Globus pallidus (tissue), 1 donor: Measurements from ENCODE around the gene CDC42BPB.

Experiments used
- DNase-seq: peaks from one replicate; pipeline ENCODE4 v3.0.0-alpha.2; 2015; ENCODE audit warnings: low spot score

Gene CDC42BPB

DNA sequence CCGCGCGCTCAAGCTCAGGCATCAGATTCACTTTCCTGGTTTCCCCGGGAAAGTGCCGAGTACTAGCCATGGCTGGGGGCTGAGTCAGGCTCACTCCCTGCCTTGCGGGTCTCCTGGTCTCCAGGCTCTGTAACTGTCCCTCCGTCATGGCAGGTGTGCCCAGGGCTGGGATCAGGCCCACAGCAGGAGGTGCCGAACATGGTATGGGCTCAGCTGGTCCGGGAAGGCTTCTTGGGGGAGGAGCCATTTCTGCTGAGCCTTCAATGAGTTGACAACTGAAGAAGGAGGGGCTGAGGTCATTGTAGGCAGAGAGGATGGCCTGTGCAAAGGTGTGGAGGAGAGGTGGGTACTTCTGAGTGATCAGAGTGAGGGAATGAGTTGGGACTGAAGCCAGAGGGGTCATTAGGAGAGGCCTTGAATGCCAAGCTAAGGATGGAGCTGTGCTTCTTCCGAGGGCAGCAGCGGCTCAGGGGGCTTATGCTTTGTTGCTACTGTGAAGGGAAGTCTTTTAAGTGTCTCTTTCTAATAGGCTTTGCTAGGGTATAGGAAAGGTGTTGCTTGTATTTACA, 37.9 kb upstream of the CDC42BPB start:
- no peak for DNase-seq

DNA sequence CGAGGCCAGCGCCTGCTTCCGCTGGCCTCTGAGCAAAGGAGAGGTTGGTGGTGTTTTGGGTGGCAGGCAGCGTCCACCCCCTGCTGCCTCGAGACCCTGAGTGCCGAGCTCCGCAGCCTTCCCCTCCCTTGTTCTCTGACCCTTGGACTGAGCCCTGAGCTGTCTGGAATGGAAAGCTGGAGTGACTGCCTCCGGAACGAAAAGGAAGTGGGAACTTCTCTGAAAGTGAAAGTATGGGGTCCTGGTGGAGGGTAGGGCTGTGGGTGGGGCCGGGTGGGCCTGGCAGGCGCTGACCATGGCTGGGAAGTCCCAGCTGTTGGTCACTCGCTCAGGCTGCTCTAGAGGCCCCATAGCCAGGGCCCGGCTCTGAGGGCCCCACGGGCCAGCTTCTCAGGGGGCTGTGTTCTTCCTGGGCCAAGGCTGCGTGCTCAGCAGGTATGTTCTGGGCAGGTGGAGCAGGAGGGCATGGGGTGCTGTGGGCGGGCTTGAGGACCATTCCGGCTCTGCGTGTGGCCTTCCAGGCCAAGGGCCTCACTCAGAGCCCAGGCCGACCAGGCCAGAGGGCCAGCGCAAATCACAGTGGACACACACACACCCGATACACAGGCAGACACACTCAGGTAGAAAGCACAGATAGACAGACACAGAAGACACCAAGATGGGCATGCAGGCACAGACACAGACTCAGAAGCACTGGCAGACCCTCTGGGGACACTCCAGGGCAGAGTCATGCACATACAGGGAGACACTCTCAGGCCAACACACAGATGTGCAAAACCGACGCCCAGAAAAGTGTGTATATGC, 37.3 kb upstream of the CDC42BPB start, which contains the start of gene EXOC3L4:
Gene EXOC3L4, plus strand, starts transcription at position 320 of the 804 bp plus-strand sequence. CDS start 5,495 bp downstream, outside the sequence.
- DNase-seq: no peak

DNA sequence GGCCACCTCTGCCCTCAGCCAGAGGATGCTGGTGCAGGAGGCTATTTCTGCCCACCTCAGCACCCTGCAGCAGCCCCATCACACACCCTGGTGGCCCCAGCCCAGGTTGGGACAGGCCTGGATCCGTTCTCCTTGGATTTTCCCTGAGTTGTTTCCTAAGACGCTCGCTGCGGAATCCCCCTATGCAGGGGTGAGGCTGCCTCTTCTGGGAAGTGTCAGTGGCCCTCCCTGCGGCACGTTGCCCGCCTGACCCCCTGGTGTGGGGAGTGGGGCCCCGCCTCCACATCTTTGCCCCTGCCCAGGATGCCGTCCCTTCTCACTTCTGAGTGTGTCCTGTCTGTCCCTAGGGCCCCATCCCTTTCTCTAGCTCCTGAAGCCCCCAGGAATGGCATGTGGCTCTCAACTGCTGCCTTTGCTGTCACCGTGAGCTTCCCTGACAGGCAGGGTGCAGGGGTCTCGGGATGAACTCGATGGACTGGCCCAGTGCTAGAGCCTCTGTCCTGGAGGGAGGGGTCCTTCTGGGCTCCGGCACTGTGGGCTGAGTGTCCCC, 36.6 kb upstream of the CDC42BPB start:
- no peak for DNase-seq

- no peak for DNase-seq
These were observed 34.5 kb upstream of the CDC42BPB start for GRCh38 chr14:103091883-103092222.

DNA sequence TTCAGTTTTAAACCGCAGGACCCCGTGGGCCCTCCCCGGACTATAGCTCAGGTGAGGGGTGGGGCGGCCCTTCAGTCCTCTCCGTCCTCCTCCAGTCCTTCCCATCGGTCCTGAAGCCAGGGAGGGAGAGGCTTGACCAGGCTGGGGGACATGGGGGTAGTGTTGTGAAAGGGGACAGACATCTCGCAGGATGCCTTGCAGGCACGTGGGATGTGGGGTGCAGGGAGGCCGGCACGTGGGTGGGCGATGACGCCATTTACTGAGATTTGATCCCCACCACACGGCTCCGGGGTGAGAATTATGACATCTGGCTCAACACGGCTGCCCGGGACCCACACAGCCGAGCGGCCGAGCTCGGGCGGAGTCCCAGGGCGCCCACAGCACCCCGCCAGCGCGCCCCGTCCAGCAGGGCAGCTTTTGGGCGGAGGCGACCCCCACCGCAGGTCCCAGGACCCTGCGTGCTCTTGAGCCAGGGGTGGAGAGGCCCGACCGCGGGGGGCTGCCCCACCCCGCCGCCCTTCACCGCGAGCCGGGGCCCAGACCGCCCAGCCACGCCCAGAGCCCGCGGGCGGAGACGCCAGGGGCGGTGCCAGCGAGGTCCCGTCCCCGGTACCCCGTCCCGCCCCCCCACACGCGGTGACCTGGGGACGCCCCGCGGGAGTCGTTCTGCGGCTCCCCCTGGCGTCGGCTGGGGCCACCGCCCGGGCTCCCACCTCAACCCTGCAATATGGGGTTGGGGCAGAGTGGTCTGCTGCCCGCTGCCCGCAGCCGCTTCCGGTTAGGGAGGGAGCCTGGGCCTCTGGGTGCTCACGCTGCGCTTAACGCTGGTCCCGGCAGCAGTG, 33.9 kb upstream of the CDC42BPB start:
- no peak for DNase-seq

DNA sequence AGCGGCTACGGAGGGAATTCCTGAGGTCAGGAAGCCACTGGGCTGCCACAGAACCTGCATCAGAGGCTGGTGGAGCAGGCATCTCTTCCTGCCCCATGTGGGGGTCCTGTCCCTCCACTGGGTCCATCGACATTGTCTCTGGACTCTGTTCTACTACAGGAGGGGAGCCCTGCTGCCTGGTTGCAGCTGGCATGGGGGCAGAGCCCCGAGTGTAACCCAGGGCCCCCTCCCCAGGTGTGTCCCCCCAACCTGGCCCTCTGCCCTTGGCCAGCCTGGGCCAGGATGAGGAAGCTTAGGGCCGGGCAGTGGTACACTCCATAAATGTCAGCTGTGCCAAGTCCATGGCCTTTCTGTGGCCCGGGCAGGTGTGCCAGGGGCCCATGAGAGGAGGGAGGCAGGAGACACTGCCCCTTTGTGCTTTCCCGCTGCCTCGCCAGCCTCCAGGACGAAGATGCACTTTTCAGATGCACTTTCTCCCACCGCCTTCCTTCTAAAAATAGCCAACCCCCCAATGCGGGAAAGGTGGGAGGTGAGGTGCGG, 33.2 kb upstream of the CDC42BPB start:
- no peak for DNase-seq

DNA sequence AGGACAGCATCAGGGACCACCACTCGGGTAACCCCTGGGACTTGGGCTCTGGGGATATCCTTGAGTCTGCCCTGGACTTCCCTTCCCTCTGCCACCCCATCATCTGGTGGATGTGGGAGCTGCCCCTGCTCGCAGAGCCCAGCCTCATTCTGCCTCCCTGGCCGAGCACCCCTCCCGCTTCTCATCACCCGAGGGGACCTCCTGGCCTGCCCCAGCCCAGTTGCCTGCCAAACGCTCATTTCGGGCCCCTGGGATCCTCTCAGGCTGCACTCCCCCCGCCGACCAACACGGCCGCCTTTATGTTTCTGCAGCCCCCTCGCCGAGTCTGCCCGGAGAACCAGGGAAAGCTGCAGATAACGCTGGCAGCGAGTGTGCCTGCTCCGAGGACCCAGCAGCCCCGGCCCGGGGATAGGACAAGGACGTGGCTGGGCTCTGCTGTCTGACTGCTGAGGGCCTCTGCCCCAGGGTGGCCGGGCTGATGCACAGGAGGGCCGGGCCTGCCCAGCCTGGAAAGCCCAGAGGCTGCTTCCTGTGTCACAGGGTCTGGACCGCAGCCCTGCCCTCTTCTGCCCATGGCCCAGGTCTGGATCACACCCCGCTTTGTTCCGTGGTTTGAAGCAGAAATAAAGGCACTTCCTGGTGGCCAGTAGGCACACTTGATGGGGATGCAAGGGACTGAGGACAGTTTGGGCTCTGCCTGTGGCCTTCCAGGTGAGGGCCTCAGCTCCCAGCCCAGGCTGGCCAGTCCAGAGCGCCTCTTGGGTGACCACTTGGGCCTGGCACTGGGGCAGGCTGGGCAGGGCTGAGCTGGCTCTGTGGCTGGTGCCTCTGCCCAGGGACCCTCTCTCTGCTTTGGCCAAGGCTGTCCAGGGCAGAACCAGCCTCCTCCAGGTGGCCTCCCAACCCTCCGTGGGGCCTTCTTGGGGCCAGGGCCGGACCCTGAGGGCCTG, 32.3 kb upstream of the CDC42BPB start:
- DNase-seq: no peak

- no peak for DNase-seq
These were observed 31.6 kb upstream of the CDC42BPB start for GRCh38 chr14:103088921-103089320.

- no peak for DNase-seq
These were observed 30.0 kb upstream of the CDC42BPB start for GRCh38 chr14:103087343-103087835.

- no peak for DNase-seq
These were observed 29.5 kb upstream of the CDC42BPB start for GRCh38 chr14:103086771-103087342.

DNA sequence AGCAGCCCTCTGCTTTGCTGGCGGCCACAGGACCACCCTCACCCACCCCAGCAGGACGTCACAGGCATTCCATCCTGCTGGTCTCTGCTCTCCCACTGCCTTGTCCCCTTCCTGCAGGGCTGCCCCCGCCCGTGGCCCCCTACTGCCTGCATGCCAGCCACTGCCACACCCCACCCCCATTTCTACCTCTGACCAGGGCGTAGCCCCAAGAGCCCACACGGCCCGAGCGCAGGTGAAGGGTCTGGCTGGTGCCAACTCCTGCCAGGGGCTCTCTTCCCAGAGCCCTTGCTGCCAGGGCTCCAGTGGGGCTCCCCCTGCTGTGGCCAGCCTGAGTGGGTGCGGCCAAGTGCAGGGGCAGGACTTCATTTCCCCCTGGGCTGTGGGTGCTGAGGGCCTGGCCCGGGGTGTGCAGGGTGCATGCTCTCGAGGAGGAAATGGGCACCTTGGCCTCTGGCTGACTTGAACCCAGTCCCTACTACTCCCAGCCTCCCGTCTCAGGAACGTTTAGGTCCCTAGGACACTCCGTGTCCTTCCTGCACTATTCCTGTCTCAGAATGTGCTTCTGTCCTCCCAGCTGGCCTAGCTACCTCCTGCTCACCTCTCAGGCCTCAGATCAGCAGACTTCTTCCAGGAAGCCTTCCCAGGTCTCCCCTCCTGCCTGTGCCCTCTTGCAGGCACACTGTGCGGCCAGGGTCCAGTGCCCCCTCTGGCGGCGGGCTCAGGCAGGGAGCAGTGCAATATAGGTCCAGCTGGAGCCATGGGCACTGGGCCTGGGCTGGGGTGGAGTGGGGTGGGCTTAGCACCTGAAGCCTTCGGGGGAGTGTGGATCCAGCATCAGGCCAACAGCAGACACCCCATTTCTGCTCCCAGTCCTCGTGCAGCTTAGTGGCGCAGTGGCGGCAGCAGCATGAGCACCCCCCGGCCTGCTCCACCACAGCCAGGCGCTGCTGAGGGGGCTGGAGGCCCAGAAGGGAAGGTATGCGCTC, 28.1 kb upstream of the CDC42BPB start:
- no peak for DNase-seq

GRCh38 chr14:103084021-103084919, 26.9 kb upstream of the CDC42BPB start, which contains the start of gene LBHD2:
Gene LBHD2 (plus strand): TSS chr14:103084210. CDS start chr14:103086013, 1,803 bp downstream.
- no peak for DNase-seq

- no peak for DNase-seq
These were observed 24.6 kb upstream of the CDC42BPB start for GRCh38 chr14:103081951-103082350.

DNA sequence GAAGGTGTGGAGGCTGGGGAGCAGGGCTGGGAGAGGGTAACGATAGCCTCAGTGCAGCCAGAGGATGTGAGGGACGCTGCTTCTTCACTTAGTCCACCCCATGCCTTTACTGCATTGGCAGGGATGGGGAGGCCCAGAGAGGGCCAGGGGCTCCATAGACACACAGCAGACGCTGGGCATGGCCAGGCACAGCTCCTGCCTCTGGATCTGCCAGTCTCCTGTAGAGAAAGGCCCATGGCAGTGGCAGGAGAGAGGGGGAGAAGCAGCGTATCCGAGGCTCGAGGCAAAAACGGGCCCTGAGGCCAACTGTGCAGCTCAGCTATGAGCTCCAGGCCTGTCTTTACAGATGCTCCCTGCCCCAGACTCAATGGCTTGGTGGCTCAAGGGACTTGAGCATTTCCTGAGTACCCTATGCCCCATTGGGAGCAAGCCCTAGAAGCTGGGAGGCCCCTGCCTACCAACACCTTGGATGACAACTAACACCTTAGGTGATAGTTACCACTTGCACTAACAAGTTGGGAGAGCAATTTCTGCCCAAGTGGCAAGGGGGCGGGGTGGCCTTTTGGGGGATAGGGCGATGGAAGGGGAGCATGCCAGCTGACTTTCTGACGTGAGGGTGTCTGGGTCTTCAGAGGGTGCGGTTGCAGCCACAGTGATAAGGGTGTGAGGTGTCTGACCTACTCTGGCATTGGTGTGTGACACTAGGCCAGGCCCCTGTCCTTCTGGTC, 21.7 kb upstream of the CDC42BPB start:
- DNase-seq: no peak

- peak; percentile 69 for DNase-seq
These were observed 21.0 kb upstream of the CDC42BPB start for GRCh38 chr14:103078420-103078749.

GRCh38 chr14:103074729-103075367, 17.5 kb upstream of the CDC42BPB start:
- no peak for DNase-seq
